ENCODE results near the gene NFE2L1.

DNA sequence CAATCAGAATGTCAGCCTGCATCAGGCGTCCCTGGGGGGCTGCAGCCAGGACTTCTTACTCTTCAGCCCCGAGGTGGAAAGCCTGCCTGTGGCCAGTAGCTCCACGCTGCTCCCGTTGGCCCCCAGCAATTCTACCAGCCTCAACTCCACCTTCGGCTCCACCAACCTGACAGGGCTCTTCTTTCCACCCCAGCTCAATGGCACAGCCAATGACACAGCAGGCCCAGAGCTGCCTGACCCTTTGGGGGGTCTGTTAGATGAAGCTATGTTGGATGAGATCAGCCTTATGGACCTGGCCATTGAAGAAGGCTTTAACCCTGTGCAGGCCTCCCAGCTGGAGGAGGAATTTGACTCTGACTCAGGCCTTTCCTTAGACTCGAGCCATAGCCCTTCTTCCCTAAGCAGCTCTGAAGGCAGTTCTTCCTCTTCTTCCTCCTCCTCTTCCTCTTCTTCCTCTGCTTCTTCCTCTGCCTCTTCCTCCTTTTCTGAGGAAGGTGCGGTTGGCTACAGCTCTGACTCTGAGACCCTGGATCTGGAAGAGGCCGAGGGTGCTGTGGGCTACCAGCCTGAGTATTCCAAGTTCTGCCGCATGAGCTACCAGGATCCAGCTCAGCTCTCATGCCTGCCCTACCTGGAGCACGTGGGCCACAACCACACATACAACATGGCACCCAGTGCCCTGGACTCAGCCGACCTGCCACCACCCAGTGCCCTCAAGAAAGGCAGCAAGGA lies 10.4 kb downstream of the NFE2L1 start:
- no peak for TF ChIP-seq EZH2phosphoT487 (IDR thresholded peaks at IDR 0.05; ENCODE audit: low read depth, severe bottlenecking, unreplicated experiment)
- TF ChIP-seq CTCF (IDR thresholded peaks at IDR 0.05; ENCODE audit: poor library complexity), result no peak

Measured in hepatocyte (in vitro differentiated cells).